Cerebellar cortex (tissue), 1 donor: ENCODE data around the gene DRAP1.

Source experiments
- DNase-seq: peaks from one replicate; pipeline ENCODE4 v3.0.0-alpha.2; 2015; ENCODE audit warnings: low spot score

DRAP1 gene

DNA sequence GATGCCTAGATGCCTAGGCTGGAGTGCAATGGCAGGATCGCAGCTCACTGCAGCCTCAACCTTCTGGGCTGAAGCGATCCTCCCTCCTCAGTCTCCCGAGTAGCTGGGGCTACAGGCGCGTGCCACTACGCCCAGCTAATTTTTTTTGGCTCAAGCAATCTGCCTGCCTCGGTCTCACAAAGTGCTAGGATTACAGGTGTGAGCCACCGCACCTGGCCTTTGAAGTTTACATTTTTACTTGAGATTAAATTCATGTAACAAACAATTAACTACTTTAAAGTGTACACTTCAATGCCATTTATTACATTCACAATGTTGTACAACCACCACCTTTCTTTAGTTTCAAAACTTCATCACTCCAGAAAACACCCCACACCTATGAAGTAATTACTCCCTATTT is 15.5 kb upstream of the DRAP1 start:
- DNase-seq = no peak

DNA sequence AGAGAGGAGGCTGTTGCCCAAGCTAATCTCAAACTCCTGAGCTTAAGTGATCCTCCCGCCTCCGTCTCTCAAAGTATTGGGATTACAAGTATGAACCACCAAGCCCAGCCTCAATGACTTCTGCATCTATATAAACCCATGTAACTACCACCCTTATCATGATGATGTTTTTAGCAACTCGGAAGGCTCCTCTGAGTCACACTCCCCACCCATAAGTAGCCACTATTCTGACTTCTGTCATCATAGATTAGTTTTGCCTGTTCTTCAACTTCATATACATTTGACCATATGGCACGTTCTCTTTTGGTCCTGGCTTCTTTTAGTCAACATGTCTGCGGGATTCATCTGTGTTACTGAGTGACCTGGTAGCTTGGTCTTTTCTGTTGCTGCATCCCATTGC is 12.6 kb upstream of the DRAP1 start:
- DNase-seq = no peak

DNA sequence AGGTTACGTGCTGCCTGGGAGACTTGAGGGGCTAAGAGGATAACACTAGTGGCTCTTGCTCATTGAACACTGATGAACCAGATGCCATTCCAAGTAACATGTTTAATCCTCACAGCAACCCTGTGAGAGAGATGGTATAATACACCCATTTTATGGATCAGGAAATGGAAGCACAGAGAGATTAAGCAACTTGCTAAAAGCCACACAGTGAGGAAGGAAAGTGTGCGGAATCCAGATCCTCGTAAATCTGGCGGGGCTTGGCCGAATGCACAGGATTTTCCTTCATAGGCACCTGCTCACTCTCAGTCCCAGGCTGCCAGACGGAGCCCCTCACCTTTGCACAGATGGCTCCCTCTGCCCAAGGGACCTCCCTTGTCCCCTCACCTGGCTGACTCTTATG is 11.3 kb upstream of the DRAP1 start:
- DNase-seq = no peak

DNA sequence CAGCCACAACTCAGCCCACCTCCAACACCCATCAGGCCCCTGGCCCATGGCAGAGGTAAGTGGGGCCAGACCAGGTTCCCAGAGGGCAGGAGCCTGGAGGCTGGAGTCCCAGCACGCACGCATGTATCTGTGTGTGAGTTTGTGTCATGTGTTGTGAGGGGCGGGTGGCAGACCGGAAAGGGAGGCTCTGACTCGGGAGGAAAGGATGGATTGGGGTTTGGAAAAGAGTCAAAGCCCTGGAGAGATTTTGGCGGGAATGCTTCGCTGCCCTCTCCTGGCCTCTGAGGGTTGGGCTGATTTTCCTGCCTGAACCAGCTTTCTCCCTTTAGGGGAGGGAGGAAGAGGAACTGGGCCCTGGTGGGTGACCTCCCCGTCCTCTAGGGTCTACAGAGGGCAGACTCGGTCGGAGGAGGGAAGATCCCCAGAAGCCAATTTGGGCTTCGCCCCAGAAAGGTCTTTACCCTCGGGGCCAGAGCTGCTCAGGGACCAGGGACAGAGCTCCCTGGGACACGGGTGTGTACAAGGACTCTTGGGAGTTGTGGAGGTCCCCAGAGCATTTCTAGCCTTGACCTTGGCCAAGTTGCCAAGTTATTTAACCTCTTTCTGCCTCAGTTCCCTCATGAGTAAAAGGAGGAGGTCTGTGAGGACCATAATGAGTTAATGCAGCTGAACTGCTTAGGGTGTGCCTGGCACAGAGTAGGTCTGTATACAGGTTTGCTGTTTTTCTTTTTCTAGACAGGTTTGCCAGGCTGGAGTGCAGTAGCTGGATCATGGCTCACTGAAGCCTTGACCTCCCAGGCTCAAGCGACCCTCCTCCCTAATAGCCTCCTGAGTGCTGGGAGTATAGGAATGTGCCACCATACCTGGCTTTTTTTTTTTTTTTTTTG is 7.3 kb upstream of the DRAP1 start:
- peak; percentile 92 for DNase-seq

DNA sequence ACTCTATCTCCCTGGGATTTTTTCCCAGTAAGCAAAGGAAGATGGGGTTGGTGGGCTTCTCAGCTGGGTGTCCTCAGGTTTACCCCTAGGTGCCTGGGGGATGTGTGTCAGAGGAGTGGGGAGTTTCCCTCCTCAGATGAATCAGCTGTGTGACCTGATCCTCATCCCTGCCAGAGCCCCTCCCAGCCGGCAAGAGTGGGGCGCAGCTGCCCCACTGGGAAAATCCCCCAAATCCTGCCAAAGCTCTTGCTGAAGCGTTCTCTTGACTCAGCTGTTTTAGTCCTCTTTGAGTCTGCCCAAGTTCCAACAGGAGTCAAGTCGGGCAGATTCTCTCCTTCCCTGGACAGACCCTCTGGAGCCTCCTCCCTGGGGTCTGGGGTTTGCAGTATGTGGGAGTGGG is 6.4 kb upstream of the DRAP1 start:
- DNase-seq = no peak

DNA sequence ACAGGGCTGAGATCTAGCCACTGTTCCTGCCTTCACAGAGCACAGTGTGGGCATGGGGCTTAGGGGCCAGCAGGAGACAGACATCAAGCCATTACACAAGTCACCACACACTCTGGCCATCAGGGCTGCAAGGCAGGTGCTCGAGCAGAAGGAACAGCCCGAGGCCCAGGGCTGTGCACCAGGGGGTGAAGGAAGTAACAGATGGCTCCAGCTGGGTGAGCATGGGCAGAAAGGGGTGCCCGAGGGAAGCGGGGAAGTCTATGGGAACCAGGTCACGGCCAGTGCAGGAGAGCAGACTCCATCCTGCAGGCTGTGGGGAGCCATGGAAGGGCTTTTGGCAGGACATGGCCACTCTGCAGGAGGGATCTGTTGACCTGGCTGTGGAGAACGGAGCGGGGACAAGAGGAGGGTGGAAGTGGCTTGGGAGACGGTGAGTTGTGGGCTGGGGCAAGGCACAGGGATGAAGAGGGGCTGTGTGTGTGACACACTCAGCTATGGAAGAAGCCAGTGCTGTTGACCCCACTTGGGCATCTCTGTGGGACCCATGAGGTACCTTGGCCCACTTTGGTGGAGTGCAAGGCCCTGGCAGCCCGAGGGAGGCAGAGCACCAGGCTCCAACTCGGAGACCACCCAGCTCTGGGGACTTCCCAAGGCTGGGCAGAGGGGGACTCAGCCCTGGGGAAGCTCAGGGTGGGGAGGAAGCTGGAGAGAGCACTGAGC is 4.0 kb upstream of the DRAP1 start:
- DNase-seq = peak; percentile 89

DNA sequence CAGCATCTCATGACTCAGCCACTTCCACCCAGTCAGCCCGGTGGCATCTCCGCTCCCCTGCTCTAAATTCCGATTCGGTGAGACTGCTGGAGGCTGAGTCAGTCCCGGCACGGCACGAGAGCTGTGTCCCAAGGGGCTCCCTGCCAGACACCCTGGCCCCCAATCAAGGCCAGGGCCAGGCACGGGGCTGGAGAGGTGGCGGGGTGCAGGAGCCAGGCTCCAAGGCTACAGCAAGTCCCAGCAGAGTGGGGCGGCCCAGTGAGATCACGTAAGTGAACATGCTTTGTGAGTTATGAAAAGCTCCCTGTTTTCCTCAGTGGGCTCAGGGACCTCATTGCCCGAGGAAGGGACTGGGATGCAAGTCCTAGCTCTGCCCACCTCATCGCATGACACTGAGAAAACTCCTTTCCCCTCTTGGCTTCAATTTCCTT is 3.4 kb upstream of the DRAP1 start:
- peak; percentile 73 for DNase-seq

DNA sequence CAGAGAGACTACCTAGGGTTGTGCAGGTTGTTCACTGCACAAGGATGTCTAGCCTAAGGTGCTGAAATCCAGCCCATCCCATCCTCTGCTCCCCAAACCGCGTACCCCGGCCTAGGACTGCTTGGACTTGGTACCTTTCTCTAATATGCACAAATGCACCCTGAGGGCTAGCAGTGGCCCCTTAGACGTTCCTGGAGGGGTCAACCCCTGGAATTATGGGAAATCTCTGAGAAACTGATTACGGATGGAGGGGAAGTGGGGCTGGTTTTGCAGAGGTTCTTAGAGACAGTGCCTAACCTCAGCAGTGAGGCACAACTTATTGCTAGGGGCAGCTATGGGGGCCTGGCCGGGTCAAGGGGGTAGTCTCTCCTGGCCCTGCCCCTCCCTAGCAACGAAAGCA is 2.8 kb upstream of the DRAP1 start:
- no peak for DNase-seq

DNA sequence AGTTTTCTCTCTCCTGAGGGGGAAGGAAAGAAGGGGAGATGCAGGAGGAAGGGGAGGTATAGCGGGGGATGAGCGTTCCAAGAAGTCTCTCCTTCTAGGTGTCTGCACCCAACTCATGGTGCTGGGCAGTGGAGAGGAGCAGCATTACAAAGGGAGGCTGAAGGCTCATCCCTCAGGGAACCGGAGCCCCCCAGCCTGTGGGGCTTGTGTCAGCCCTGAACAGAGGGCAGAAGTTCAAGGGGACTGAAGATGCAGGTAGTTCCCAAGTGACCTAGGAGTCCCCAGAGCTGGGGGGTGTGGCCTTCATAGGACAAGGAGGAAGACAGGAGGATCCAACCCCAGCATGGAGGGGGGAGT is 2.2 kb upstream of the DRAP1 start:
- no peak for DNase-seq

DNA sequence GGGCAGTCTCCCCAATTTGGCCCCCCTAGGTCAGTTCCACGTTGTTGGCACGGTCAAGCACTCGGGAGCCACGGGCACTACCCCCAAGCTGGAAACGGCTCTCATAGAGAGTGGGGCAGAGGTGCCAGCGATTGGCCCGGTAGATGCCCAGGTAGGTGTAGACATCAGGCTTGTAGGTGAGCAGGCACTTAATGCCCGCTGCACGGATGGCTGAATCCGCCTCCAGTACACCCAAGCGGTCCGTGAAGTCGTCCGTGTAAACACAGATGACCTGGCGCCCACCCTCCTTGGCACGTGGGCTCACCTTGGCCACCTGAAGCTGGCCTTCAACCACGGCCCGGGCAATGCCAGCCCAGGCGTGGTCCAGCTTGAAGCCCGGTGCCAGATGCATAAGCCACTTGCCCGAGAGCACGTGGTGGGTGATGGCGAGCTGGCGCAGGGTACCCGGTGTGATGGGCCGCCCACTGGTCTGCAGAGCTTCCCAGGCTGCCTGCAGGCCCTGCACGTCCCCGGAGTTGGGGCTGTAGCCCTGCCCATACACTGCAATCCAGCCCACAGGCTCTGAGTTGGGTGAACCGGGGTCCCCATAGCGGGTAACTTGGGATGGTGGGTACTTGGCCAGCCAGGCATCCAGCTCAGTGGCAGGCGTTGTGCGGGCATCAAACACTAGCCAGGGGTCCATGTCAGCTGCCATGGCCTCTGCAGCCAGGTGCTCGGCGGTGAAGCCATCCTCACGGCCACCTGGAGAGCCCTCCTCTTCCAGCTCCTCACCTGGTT is 1.6 kb upstream of the DRAP1 start:
- no peak for DNase-seq

DNA sequence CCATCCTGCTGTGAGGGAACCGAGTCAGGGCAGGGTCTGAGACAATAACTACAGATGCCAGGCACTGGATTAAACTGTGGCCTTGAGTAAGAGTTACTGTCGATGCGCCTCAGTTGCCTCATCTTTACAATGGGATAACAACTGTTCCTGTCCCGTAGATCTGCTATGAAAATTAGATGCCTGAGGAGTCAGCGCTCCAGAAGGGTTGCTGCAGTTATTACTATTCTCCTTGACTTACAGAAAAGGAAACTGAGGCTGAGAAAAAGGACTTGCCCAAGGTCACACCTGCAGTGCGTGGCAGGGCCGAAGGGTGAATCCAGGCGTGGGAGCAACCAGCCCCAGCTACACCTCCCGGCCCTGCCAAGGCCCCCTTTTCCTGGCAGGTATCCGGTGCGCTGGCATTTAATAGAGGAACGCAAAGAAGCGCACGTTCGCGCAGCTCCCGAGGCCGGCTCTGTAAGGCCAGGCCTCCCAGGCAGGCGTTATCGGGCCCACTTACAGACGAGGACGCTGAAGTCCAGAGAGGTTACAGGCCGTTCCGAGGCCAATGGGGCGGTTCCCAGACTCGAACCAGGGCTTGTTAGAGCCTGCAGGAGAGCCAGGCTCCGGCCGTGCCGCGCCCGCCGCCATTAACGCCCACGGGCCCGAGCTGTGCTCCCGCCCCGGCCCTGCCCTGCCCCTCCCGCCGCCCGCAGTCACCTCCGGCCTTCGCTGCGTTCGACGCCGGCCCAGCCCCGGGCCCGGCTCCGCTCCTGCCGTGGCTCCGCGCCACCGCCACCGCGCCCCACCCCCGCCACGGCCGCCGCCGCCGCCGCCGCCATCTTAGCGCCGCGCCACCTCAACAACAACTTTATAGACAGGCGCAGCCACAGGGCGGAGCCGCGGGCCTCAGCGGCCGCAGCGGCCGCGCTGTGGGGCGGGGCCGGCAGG is 750 bp upstream of the DRAP1 start, which contains the start of gene C11orf68:
TSS of gene C11orf68 (minus strand) at position 852 of the 930 bp plus-strand sequence. CDS start at position 821, 31 bp downstream.
- peak; percentile 57 for DNase-seq

DNA sequence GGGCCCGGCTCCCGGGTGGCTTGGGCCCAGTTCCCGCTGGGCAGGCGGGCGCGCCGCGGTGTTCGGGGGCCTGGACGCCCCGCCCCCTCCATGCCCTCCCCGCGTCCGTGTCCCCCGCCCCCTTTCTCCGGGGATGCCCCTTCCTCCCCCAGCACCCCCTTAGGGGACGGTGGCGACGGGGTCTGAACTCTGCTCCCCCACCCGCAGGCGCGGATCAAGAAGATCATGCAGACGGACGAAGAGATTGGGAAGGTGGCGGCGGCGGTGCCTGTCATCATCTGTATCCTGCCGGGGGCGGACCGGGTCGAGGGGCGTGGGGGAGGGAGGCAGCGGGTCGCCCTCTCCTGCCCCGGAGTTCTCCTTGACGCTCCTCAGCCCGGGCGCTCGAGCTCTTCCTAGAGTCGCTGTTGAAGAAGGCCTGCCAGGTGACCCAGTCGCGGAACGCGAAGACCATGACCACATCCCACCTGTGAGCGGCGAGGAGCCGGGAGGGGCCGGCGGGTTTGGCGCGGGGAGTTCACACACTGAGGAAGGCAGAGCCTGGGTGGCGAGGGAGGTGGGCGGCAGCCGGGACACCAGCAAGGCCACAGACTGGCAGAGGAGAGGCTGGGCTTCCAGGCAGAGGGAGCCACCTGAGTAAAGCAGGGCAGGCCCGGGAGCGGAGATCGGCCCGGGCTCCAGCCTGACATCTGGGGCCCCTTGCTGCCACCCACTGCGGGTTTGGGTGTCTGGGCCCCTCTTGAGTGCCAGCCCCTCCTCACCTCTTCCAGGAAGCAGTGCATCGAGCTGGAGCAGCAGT is 546 bp downstream of the DRAP1 start:
- DNase-seq = no peak

DNA sequence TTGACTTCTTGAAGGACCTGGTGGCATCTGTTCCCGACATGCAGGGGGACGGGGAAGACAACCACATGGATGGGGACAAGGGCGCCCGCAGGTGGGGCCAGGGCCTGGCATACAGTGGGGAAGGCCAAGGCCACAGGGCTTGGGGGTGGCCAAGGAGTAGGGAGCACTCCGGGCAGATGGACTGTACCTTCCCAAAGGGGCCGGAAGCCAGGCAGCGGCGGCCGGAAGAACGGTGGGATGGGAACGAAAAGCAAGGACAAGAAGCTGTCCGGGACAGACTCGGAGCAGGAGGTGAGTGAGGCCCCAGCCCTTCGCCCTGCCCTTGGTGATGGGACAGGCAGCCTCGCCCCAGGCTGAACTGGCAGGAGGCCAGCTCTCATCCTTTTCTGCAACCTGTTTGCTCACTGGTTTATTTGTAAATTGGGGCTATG is 1.2 kb downstream of the DRAP1 start:
- DNase-seq = no peak

DNA sequence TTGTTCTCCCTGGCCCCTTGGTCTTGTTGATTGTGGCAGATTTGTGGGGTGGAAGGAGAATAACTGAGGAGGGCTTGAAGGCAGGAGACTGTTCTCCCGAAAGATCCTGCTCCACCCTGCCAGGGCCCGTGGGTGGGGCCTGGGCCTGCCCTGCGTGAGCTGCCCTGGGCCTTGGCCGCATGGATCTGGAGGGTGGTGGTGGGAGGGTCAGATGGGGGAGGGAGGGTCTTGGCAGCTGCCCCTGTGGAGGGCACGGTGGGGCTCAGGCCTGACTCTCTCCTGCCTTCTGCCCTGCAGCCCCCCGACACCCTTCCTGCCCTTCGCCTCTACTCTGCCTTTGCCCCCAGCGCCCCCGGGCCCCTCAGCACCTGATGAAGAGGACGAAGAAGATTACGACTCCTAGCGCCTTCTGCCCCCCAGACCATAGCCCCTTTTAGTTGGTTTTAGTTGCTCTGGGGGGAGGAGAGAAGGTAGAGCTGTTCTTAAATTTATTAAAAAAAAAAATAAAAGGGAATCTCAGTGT is 1.9 kb downstream of the DRAP1 start:
- no peak for DNase-seq

DNA sequence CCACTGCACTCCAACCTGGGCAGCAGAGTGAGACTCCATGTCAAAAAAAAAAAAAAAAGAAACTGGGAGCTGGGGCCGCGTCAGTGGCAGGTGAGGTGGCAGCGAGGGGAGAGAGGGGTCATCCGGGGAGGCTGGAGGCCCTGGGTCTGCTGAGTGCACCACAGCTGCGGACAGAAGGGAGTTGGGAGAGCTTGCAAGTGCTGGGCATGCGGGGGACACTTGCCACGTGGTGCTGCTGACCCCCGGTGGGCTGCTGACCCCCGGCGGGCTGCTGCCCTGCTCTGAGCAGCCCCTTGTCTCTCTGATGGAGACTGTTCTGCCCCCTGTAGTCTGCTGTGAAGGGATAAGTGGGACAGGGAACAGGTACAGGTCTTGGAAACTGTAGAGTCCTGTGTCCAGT is 2.6 kb downstream of the DRAP1 start:
- DNase-seq = no peak

DNA sequence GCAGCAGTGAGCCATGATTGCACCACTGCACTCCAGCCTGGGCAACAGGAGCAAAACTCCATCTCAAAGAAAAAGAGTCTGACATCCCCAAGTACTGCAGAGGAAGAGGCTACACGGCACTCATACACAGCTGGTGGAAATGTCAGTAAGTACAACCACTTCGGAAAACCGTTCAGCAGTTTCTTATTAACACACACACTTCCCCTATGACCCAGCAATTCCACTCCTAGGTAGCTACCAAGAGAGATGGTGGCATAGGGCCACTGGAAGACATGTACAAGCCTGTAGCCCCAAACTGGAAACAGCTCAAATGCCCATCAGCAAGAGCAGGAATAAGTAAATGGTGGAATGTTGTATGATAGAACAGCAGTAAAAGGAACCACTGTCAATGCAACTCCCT is 3.3 kb downstream of the DRAP1 start:
- DNase-seq = no peak

DNA sequence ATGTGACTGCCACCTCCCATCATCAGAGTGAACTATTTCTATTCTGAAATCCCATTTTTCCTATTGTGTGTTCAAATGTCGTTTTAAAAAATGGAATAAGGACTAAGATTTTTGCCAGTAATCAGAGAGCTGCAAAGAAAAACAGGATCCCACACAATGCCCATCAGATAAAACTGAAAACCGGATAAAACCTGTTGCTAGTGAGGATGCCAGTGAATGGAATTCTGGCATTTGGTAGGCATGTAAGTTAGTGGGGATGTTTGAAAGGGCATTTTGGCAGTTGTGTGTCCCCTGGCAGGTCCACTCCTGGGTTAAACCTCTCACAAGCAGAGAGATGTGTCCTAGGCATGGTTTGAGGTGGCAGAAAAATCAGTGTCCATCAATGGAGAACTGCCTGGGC is 6.2 kb downstream of the DRAP1 start:
- no peak for DNase-seq

DNA sequence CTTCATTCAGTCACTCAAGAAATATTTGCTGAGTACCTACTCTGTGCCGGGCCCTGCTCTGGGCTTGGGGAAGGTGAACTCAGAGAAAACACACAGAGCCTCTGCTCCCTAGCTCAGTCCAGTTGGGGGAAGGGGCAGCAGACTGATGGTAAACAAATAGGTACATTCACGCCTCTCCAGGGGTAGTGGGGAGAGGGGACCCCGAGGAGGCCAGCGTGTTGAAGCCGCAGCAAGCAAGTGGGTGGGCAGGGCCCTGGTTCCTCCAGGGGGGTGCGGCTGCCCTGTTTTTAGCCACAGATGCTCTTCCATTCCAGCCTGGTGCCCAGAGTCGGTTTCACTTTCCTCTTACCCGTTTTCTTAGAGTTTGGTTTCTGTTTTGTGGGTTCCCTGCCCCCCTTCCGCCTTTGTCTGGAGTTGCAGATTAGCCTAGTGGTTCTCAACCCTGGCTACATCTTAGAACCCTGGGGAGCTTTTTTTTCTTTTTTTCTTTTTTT is 8.7 kb downstream of the DRAP1 start:
- no peak for DNase-seq

DNA sequence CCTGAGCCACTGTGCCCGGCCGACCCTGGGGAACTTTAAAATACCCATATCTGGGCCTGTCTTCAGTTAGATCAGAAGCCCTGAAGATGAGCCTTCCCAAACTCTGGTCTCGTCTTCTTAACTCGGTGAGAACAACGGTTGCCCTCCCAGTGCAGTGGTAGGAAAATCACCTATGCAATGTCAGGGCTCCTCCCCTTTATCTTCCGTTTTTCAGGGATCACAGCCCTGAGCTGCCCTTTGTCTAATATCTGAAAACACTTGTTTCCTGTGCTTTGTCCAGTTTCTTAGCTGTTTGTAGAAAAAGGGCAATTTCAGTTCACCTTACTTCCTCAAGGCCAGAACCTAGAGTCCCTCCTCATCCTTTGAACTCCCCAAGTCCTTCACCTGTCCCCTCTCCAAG is 9.4 kb downstream of the DRAP1 start:
- DNase-seq = no peak
